Calu3 (cell line): Measurements from ENCODE around the gene ADAP2. TPM values are rescaled to one million over a fixed set of nuclear protein-coding genes. Genes with fewer than 3 reads are reported as not detected.
"Not testable (repeated sequence)": the region's sequence is repeated elsewhere in the genome, so short reads cannot be mapped to it uniquely, and the experiment has no call there.

Source experiments
- BruUV-seq: library from RNA; stranded (reverse); fragments of 400-500 nt; replicated peaks from 2 replicates; lab custom pipeline; 2021; lab: Mats Ljungman, UMichigan
- CTCF ChIA-PET: fragments of 300-600 bp; sonication (Branson Sonifier 250); formaldehyde crosslinking; loops from one replicate; lab custom pipeline; 2022; ENCODE audit warnings: antibody characterized with exemption; lab: Charles Lee
- DNase-seq: peaks from one replicate; pipeline ENCODE4 v3.0.0; 2022
- H3K27ac Mint-ChIP-seq: one replicate; pipeline ENCODE4 v1.8.0; 2022; ENCODE audit warnings: mixed read lengths; ENCODE audit not compliant: unreplicated experiment
- H3K27me3 Mint-ChIP-seq: one replicate; pipeline ENCODE4 v1.8.0; 2022; ENCODE audit warnings: mixed read lengths; ENCODE audit not compliant: unreplicated experiment
- H3K36me3 Mint-ChIP-seq: one replicate; pipeline ENCODE4 v1.8.0; 2022; ENCODE audit warnings: mild to moderate bottlenecking, moderate library complexity, mixed read lengths; ENCODE audit not compliant: insufficient read depth, unreplicated experiment
- H3K4me1 Mint-ChIP-seq: one replicate; pipeline ENCODE4 v1.8.0; 2022; ENCODE audit warnings: mild to moderate bottlenecking, low read depth, mixed read lengths; ENCODE audit not compliant: unreplicated experiment
- H3K4me3 Mint-ChIP-seq: one replicate; pipeline ENCODE4 v1.8.0; 2022; ENCODE audit warnings: mild to moderate bottlenecking, low read depth, moderate library complexity, mixed read lengths; ENCODE audit not compliant: unreplicated experiment
- H3K9me3 Mint-ChIP-seq: one replicate; pipeline ENCODE4 v1.8.0; 2022; ENCODE audit warnings: low read depth, mixed read lengths; ENCODE audit not compliant: unreplicated experiment
- CTCF ChIP-seq: fragments of 200-600 bp; IDR thresholded peaks from one replicate; pipeline ENCODE4 v1.8.0; 2022; ENCODE audit warnings: antibody characterized with exemption; ENCODE audit not compliant: unreplicated experiment
- intact Hi-C: fragments of 100-400 bp; cut with micrococcal nuclease; formaldehyde crosslinking; loops from one replicate; pipeline ENCODE4 v1.10.0; 2022; ENCODE audit not compliant: unreplicated experiment
- total RNA-seq: library from RNA; stranded (reverse); gene quantifications from 2 replicates; pipeline ENCODE4 v1.2.3, GENCODE V29; 2022

ADAP2 gene
- total RNA-seq, 1 experiment from 2014 or later, result 2.1 TPM

GRCh38 chr17:30905742-30906100 lies 16.0 kb upstream of the ADAP2 start:
- BruUV-seq, result TSS peak; percentile 57
- intact Hi-C loops, result no loop called here
- Mint-ChIP-seq H3K9me3 (no peaks in the 10 kb centered on the region), H3K27me3 (no peaks in the 10 kb centered on the region), H3K27ac (peak overlapping the region; percentile 28), H3K4me1 (peaks cover 11% of the 10 kb centered on the region), H3K36me3 (peaks cover 28% of the 10 kb centered on the region), H3K4me3 (peak overlapping the region; percentile 77)
- no peak for TF ChIP-seq CTCF
- no peak for DNase-seq
- CTCF ChIA-PET, result no interaction called here

- DNase-seq, result peak; percentile 93
- CTCF ChIA-PET, result interaction anchor here (0.6 kb wide), 1 partner anchor 1114 kb away, joined by 4 read pairs; no protein-coding TSS in a partner anchor
- no peaks in the 10 kb centered on the region for H3K27me3 Mint-ChIP-seq
- H3K4me1 Mint-ChIP-seq, result peaks cover 11% of the 10 kb centered on the region
- intact Hi-C loops, result no loop called here
- H3K27ac Mint-ChIP-seq, result peak within 1 kb of the TSS; percentile 28
- TF ChIP-seq CTCF, result no peak
- H3K36me3 Mint-ChIP-seq, result peaks cover 28% of the 10 kb centered on the region
- H3K9me3 Mint-ChIP-seq, result no peaks in the 10 kb centered on the region
- peak within 1 kb of the TSS; percentile 77 for H3K4me3 Mint-ChIP-seq
- TSS peak; percentile 55 for BruUV-seq
Measured at GRCh38 chr17:30906101-30906911, 15.4 kb upstream of the ADAP2 start, which contains the start of gene TEFM. Gene TEFM, minus strand, starts transcription at chr17:30906238. Its CDS starts 40 bp downstream, at chr17:30906198.

- Mint-ChIP-seq H3K36me3 (peaks cover 16% of the 10 kb centered on the region), H3K27ac (no peak overlapping the region), H3K9me3 (no peaks in the 10 kb centered on the region), H3K27me3 (no peaks in the 10 kb centered on the region), H3K4me1 (peaks cover 11% of the 10 kb centered on the region), H3K4me3 (no peak overlapping the region)
- TF ChIP-seq CTCF, result no peak
- no TSS peak for BruUV-seq
- no peak for DNase-seq
- CTCF ChIA-PET, result no interaction called here
- intact Hi-C loops, result no loop called here
Measured at GRCh38 chr17:30908717-30909420, 12.9 kb upstream of the ADAP2 start.

- H3K27ac Mint-ChIP-seq, intact Hi-C loops, H3K9me3 Mint-ChIP-seq, BruUV-seq, DNase-seq, H3K27me3 Mint-ChIP-seq, H3K4me3 Mint-ChIP-seq, CTCF ChIA-PET: not testable (repeated sequence)
- peaks cover 11% of the 10 kb centered on the region for H3K4me1 Mint-ChIP-seq
- H3K36me3 Mint-ChIP-seq, result peaks cover 16% of the 10 kb centered on the region
Measured at GRCh38 chr17:30910151-30910550, 11.6 kb upstream of the ADAP2 start.
